ENCODE data around the gene COQ9.

- TF ChIP-seq, protein P1, sequence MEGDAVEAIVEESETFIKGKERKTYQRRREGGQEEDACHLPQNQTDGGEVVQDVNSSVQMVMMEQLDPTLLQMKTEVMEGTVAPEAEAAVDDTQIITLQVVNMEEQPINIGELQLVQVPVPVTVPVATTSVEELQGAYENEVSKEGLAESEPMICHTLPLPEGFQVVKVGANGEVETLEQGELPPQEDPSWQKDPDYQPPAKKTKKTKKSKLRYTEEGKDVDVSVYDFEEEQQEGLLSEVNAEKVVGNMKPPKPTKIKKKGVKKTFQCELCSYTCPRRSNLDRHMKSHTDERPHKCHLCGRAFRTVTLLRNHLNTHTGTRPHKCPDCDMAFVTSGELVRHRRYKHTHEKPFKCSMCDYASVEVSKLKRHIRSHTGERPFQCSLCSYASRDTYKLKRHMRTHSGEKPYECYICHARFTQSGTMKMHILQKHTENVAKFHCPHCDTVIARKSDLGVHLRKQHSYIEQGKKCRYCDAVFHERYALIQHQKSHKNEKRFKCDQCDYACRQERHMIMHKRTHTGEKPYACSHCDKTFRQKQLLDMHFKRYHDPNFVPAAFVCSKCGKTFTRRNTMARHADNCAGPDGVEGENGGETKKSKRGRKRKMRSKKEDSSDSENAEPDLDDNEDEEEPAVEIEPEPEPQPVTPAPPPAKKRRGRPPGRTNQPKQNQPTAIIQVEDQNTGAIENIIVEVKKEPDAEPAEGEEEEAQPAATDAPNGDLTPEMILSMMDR (IDR thresholded peaks at IDR 0.05), result no peak
- no peak for TF ChIP-seq POLR2A (IDR thresholded peaks at IDR 0.05)
Observed at GRCh38 chr16:57505169-57505568, 57.9 kb downstream of the COQ9 start.
